8988T (cell line): ENCODE results near the gene LSM14A.
"Not testable (repeated sequence)": the region's sequence is repeated elsewhere in the genome, so short reads cannot be mapped to it uniquely, and the experiment has no call there.

ENCODE experiments used
- DNase-seq: peaks from one replicate; pipeline ENCODE4 v3.0.0; 2011

LSM14A gene

GRCh38 chr19:34193439-34193838, 21.1 kb downstream of the LSM14A start:
- DNase-seq, result no peak

- no peak for DNase-seq
Observed at GRCh38 chr19:34193876-34194275, 21.6 kb downstream of the LSM14A start.

- DNase-seq, result no peak
Observed at GRCh38 chr19:34201133-34201532, 28.8 kb downstream of the LSM14A start.

DNA sequence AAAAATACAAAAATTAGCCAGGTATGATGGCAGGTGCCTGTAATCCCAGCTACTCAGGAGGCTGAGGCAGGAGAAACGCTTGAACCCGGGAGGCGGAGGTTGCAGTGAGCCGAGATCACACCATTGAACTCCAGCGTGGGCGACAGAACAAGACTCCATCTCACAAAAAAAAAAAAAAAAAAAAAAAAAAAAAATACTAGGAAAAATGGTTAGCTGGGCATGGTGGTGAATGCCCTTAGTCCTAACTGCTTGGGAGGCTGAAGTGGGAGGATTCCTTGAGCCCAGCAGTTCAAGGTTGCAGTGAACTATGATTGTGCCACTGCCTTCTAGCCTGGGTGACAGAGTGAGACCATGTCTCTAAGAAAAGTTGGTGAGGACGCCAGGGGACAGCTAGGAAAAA, 33.0 kb downstream of the LSM14A start:
- DNase-seq, result not testable (repeated sequence)

GRCh38 chr19:34208291-34208884, 36.1 kb downstream of the LSM14A start:
- no peak for DNase-seq

GRCh38 chr19:34209726-34210125, 37.4 kb downstream of the LSM14A start:
- no peak for DNase-seq

DNA sequence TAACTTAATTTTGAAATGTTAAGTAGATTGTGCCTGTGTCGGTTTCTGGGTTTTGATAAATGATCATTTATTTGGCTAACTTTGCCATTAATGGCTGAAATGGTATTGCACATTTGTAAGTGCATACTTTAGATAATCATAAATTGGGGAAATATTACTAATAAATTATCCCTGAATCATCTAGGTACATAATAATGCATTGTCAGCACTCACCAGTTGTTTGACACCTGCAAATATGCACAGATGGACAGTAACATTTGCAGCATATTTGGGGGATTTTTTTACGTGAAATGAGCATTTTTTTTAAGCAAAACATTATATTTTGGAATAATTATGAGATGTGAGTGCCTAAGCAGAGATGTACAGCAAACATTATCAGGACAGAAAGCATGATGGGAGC, 41.0 kb downstream of the LSM14A start:
- no peak for DNase-seq

GRCh38 chr19:34214040-34214439, 41.7 kb downstream of the LSM14A start:
- DNase-seq, result no peak

DNA sequence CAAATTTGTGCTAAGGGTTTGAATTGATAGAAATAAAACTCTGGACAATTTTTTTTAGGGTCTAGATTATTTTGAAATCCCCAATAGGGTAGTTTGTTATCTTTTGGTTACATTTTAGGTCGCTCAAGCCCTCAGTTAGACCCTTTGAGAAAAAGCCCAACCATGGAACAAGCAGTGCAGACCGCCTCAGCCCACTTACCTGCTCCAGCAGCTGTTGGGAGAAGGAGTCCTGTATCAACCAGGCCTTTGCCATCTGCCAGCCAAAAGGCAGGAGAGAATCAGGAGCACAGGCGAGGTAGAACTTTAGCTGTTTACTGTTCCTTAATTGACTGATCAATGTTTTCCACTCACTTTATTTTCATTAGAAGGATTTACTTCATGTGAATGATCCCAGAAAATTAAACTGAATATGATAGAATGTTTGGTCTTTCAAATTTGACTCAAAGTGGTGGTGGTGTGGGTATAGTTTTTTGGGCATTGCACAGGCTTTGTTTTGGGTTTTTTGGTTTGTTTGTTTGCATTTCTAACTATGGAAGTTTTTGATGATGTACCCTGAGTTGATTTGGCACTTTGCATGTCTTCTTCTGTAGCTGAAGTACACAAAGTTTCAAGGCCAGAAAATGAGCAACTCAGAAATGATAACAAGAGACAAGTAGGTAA, 42.8 kb downstream of the LSM14A start:
- no peak for DNase-seq

GRCh38 chr19:34215666-34216038, 43.3 kb downstream of the LSM14A start:
- no peak for DNase-seq

- not testable (repeated sequence) for DNase-seq
Observed at GRCh38 chr19:34216745-34217219, 44.5 kb downstream of the LSM14A start.

DNA sequence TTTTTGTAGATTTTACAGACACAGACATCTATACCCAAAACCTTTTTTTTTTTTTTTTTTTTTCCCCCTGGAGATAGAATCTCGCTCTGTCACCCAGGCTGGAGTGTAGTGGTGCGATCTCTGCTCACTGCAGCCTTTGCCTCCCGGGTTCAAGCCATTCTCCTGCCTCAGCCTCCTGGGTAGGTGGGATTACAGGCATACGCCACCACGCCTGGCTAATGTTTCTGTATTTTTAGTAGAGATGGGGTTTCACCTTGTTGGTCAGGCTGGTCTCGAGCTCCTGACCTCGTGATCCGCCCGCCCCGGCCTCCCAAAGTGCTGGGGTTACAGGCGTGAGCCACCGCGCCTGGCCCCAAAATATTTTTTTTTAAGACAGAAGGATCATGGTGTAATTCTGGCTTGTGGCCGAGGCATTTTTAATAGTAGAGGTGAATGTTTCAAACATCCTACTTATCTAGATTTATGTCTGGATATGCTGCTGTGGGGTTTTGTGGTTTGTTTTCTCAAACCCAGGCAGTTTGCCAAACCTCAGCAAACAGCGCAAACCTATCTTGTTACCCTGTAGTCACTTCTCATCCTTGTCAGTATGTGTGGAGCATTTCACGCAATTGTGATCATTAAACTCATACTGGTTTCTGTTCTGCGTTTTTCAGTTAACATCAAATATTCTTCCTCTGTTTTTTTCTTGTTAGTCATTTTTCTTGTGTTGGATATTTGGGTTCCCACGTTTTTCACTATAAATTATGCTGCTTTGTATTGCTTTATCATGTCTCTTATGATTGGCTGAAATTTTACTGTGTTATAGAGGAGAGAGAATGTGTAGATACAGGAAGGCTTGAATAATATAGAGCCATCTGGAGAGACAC, 45.9 kb downstream of the LSM14A start:
- DNase-seq, result no peak

DNA sequence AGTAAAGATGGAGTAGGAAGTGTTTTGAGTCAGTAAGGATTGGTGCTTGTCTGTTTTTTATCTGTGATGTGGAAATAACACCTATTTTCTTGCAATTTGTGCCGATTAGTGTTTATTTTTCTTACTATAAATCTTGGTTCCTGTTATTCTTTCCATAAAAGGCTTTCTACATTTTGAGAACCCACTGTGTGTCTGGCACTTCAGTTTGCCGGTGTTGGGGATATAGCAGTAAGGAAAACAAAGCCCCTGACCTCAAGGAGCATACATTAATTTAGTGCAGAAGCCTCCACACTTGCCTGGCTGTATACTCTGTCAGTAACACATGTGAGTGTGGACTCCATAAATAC, 46.5 kb downstream of the LSM14A start:
- DNase-seq, result no peak

DNA sequence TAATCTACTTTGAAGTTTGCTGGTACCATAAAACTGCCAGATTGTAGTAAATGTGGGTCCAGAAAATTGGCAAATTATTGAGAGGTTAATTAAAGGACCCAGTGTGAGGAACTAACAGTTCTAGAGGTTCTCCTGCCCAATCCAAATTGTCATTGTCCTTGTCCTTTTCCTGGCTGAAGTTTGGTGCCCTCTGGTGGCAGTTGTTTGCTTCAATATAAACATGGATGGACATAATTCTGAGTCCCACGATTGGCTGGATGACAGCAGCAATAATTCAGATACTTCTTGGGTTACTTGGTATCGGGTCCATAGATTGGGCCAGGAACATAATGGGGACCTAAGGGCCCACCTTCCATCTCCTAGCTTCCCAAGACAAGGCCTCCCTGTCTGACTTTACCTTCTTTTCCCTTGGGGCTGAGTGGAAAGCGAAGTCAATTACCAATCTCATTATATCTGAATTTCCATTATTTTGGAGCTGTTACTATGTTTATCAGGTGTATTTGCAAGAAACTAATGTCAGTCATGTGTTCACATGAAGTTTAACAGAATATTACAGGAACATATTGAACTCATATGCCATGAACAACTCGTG, 48.3 kb downstream of the LSM14A start:
- no peak for DNase-seq

- DNase-seq, result no peak
Observed at GRCh38 chr19:34222386-34222785, 50.1 kb downstream of the LSM14A start.

GRCh38 chr19:34224996-34225658, 52.8 kb downstream of the LSM14A start:
- no peak for DNase-seq

- DNase-seq, result no peak
Observed at GRCh38 chr19:34225659-34226015, 53.3 kb downstream of the LSM14A start.

DNA sequence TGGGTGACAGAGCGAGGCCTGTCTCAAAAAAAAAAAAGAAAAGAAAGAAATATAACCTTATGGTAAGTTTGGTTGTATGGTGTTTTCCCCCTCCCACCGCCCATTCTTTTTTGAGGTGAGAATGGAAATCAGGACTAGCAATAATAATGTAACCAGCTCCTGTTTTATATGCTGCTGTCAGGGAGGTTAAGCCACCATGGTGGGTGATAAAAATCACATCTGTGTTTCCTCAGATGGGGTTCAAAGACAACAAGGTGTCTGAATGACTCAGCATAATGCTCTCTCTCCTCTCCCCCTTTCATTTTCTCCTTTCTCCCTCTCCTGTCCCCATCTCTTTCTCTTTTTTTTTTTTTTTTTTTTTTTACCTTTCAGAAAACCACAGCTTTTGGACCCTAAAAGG, 53.7 kb downstream of the LSM14A start:
- DNase-seq, result no peak

- no peak for DNase-seq
Observed at GRCh38 chr19:34228347-34228746, 56.0 kb downstream of the LSM14A start.

DNA sequence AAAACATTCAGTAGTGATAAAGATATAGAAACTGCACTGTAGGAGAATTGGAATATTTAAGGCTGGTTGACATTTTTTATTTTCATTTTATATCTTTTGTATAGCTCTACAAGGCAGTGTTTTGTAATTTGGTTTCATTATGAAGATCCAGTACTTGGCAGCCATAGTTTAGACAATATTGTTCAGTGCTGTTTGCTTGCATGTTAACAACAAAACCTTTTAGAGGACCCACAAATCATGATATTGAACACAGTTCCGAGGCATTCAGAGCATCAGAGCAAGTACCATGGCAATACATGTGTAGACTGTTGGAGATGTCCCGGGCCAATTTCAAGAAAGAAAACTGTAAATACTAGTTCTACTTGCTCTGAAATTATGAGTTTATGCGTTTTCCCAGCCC, 56.5 kb downstream of the LSM14A start:
- no peak for DNase-seq

GRCh38 chr19:34229721-34230120, 57.4 kb downstream of the LSM14A start:
- DNase-seq, result no peak

- no peak for DNase-seq
Observed at GRCh38 chr19:34230820-34231219, 58.5 kb downstream of the LSM14A start.

- no peak for DNase-seq
Observed at GRCh38 chr19:34231439-34231838, 59.1 kb downstream of the LSM14A start.
